KG1 (cell line): ENCODE results near the gene PRKRIP1.
"Not testable (repeated sequence)": the region's sequence is repeated elsewhere in the genome, so short reads cannot be mapped to it uniquely, and the experiment has no call there.

Experiments used
- DNase-seq: peaks from one replicate; lab custom pipeline; 2025; lab: John Stamatoyannopoulos, UW

Gene PRKRIP1

DNA sequence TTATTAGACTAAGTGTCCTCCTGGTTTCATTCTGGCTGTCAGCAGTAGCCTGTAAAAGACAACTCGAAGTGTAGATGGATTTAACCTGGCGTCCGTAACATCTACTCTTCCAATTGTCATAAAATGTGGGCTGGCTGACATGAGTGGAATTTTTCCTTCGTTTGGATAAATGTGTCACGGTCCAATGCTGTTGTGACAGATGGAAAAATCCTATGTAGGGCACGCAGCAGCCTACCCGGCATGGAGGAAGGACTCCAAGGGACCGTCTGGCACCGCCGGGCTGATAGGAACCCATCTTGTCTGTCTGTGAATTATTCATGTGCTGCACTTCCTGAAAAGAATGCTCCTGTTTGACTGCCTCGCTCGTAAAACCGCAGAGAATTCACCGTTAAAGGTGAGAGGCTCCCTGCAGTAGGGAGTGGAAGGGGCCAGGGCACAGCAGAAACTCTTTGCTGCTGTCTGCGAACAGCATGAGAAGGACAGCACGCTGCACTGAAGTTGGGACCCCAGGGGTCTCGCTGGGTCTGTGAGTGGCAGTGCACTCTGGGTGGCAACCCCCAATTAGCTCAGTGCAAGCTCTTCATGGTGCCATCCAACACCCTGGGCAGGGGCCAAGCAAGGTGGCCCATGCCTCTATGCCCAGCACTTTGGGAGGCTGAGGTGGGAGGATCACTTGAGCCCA lies 35.6 kb downstream of the PRKRIP1 start:
- no peak for DNase-seq

- no peak for DNase-seq
These were observed 36.5 kb downstream of the PRKRIP1 start for GRCh38 chr7:102432442-102433218.

DNA sequence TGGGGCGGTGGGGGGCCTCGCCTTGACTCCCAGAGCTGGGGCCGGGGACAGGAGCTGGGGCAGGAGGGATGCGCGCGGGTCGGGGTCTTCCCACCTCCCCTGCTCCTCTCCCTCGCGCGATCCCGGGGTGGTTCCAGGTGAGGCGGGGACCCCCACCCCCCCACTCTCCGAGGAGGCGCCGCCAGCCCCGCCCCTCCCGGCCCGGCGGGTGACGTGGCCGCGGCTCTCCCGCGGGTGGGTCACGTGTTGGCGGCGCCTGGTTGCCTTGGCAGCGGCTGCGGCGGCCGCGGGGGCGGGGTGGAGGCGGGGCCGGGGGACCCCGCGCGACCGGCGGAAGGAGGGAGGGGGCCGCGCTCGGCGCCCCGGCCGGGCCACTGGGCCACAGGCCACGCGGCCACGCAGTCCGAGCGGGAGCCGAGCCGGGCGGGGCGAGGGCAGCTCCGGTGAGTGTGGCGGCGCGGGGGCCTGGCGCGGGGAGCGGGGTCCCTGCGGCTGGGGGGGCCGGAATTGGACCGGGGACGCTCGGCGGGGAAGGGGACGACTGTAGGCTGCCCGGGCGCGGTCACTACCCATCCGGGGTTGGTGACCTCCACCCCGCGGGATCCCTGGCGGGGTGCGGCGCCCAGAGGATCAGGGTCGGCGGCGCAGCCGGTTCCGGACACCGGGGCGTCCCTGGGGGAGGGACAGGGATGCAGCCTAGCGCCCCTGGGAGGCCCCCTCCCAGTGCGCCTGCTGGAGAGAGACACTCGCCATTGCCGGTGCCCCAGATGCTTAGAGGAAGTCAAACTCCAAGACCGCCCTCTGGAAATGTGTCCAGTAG lies 37.3 kb downstream of the PRKRIP1 start, which contains the start of gene ORAI2:
ORAI2 (plus strand) TSS at position 357 of the 820 bp plus-strand sequence. CDS start 5,382 bp downstream, outside the sequence.
- DNase-seq, result no peak

GRCh38 chr7:102434039-102434486 lies 37.9 kb downstream of the PRKRIP1 start:
- no peak for DNase-seq

DNA sequence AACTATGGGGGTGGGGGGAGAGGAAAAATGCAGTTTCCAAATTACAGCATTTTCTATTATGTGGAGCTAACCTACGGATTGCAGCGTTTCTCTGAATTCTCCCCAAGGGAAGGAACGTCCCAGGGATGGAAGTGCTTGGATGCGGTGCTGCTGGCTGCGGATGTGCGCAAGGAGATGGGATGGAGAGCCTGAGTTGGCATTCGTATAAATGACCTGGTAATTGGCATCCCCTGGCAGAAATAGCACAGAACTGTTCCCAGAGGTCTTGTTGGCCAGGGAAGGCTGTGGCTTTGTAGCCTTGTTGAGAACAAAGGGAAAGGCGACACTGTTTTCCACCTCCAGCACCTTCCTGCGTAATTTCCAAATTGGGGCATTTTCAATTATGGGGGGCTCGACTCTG lies 40.0 kb downstream of the PRKRIP1 start:
- DNase-seq, result no peak

DNA sequence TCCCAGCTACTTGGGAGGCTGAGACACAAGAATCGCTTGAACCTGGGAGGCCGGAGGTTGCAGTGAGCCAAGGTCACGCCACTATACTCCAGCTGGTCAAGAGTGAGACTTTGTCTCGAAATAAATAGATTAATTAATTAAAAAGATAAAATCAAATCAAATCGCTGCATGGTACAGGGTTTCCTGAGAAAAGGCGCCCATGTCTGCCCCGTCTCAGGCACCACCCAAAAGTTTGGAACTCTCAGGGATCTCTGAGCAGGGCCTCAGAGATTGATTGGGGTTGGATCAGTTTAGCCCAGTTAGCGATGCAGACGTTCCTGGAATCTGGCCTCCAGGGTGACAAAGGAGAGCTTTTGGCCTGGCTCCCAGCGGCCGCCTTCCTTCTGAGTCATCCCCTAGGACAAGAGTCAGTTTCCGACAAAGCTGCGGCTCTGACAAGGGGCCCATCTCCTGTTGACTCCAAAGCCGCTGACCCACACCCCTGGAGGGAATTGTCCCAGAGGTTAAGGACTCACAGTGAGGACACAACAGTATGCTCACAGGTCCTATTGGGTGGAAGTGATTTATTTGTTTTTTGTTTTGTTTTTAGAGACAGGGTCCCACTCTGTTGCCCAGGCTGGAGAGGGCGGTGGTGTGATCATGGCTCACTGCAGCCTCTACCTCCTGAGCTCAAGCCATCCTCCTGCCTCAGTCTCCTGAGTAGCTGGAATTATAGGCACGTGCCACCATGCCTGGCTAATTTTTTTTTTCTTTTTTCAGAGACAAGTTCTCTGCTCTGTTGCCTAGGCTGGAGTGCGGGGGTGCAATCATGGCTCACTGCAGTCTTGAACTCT lies 44.0 kb downstream of the PRKRIP1 start:
- no peak for DNase-seq

DNA sequence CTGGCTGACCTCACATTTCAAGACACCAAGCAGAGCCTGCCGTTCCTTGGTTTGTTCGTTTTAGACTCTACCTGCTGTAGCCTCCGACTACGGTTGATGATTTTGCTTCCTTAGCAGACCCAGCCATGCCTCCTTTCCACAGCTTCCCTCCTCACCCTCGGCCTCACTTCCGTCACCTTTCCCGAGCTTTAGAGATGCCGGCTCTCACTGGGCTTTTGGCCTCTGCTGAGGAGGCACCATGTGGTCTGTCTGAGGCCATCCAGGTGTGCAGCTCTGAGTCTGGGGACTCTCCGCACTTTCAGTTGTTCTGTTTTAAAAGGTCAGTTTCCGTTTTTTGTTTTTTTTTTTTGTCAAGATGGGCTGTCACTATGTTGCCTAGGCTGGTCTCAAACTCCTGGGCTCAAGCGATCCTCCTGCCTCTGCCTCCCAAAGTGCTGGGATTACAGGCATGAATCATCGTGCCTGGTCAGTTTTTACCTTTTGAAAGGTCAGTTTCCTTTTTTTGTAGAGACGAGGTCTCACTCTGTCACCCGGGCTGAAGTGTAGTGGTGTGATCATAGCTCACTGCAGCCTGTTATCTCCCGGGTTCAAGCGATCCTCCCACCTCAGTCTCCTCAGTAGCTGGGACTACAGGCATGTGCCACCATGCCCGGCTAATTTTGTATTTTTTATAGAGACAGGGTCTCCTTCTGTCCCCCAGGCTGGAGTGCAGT lies 49.0 kb downstream of the PRKRIP1 start:
- DNase-seq, result no peak

- no peak for DNase-seq
These were observed 49.5 kb downstream of the PRKRIP1 start for GRCh38 chr7:102445674-102446071.

GRCh38 chr7:102446387-102447156 lies 50.4 kb downstream of the PRKRIP1 start:
- DNase-seq, result no peak

DNA sequence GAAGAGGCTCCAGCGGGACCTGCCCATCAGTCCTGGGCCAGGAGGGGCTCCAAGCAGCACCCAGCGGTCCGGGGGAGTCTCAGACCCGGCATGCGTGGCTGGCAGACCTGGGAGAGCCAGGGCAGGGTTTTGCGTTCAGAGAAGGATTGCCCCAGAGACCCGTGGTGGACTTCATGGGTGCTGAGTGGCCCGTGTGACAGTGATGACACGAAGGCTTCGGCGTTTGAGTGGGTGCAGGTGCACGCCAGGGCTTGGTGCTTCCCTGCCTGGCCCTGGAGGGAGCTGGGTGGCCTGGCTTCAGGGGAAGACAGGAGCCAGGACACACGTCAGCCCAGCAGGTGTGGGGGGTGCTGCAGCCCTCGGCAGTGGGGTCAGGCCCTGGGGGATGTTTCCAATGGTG lies 51.1 kb downstream of the PRKRIP1 start:
- DNase-seq, result no peak

GRCh38 chr7:102449136-102449535 lies 53.0 kb downstream of the PRKRIP1 start:
- no peak for DNase-seq

DNA sequence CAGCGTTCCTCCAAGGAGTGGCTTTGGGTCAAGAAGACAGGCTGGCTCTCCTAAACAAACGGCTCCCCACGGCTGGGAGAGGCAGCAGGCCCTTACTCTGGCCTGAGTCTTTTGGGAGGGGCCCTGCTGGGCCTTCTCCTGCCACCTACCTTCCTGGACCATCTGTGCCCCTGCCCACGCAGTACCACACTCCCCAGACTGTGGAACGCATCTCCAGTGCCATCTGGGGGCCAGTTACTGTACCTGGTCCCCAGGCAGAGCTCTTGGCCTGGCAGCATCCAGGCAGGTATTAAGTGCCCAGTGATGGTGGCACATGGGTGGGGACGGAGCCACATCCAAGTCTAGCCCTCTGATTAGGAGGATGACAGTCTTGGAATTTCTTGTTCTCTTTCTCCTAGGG lies 54.1 kb downstream of the PRKRIP1 start:
- DNase-seq, result no peak

- DNase-seq, result no peak
These were observed 55.4 kb downstream of the PRKRIP1 start for GRCh38 chr7:102451371-102452054.

GRCh38 chr7:102452451-102452850 lies 56.3 kb downstream of the PRKRIP1 start:
- DNase-seq, result no peak

DNA sequence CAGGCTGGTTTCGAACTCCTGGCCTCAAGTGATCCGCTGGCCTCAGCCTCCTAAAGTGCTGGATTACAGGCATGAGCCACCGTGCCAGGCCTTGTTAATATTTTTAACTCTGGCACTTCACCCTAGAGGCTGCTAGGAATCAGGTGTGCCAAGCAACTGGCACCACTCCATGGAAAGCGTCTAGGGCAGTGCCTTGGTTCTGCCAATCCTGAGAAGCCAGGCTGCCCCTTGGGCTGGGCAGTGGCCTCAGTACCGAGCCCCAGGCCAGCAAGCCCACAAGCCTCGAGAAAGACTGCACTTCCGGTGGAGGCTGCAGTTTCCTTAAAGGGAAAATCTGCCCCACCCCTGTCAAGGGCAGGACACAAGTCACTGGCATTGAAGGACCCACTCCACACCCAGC lies 57.2 kb downstream of the PRKRIP1 start:
- DNase-seq, result no peak

DNA sequence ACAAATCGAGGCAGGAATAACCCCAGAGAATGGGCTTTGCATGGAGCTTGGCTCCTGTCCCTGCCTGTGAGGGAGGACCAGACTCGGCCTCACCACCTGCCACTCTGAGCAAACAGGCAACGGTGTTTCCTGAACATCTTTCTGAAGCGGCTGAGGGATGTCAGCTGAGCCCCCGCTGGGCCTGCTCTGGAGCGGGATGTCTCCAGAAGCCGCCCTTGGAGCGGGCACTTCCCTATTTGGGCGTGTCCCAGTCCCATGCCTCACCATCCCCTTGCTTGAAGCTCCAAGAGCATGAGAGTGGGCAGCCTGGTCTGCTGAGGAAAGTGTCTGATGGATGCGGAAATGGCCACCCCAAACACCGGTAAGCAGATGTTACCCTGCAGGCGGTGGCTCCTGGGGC lies 58.3 kb downstream of the PRKRIP1 start:
- DNase-seq, result no peak

DNA sequence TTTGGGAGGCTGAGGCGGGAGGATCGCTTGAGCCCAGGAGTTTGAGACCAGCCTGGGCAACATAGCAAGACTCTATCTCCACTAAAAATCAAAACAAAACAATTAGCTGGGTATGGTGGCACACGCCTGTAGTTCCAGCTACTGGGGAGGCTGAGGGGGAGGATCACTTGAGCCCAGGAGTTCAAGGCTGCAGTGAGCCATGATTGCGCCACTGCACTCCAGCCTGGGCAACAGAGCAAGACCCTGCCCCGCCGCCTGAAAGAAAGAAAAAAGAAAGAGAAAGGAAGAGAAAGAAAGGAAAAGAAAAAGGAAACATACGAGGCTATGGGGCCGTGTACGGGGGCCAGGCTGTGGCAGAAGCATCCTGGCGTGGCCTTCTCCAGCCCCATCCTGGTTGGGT lies 58.8 kb downstream of the PRKRIP1 start:
- not testable (repeated sequence) for DNase-seq

DNA sequence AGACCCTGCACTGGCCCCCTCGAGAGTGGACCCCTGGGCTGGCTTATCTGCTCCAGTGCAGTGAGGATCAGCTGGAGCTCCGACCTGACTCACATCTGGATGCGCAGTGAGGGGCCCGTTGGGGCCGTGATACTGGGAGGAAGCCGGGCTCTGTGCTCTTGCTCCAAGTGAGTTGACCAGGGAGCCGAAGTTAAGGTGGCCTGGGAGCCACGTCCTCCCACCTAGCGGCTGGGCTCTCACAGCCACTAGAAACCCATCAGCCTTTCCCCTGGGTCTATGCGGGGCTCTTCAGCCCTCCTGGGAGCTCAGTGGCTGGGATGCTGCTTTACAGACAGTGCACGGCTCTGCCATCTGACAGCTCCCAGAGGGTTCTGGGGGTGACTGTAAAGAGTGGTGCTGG lies 59.4 kb downstream of the PRKRIP1 start:
- DNase-seq, result no peak

- DNase-seq, result no peak
These were observed 60.2 kb downstream of the PRKRIP1 start for GRCh38 chr7:102456327-102456726.
